ENCODE measurements around the gene ATP8B3. TPM values are rescaled to one million over a fixed set of nuclear protein-coding genes. Genes with fewer than 3 reads are reported as not detected.
A peak's percentile ranks its signal among the peaks of the same experiment; 100 is the strongest.

Gene ATP8B3
- total and polyA plus RNA-seq, 9 of the 15 experiments (the other 6 are each of a cell fraction or from before 2014, with no cell fraction given), result 1.2 to 12.3 (median 3.8) TPM

DNA sequence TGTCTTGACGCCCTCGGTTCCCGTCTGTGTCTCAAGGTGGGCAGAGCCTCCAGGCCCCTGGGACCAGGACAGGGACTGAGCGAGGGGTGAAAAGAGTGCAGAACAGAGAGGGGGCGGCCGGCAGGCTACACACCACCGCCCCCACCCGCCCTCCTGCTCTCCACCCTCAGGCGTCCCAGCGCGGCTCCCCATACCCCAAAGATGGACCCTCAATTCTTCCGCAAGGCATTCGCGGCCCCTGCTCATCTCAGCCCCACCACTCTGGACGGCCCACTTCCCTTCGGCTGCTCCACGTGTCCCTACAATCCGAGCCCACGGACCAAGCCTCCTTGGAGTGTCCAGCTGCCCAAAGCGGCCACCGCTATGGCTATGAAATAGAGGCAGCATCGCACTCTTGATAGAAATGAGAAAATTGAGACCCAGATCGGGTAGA lies 49.5 kb upstream of the ATP8B3 start (continued):
- TF ChIP-seq, protein P1, sequence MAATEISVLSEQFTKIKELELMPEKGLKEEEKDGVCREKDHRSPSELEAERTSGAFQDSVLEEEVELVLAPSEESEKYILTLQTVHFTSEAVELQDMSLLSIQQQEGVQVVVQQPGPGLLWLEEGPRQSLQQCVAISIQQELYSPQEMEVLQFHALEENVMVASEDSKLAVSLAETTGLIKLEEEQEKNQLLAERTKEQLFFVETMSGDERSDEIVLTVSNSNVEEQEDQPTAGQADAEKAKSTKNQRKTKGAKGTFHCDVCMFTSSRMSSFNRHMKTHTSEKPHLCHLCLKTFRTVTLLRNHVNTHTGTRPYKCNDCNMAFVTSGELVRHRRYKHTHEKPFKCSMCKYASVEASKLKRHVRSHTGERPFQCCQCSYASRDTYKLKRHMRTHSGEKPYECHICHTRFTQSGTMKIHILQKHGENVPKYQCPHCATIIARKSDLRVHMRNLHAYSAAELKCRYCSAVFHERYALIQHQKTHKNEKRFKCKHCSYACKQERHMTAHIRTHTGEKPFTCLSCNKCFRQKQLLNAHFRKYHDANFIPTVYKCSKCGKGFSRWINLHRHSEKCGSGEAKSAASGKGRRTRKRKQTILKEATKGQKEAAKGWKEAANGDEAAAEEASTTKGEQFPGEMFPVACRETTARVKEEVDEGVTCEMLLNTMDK (IDR thresholded peaks at IDR 0.05; ENCODE audit: borderline replicate concordance, insufficient read depth, low read depth, low read length, poor library complexity, severe bottlenecking), result no peak
- TF ChIP-seq HDGF (IDR thresholded peaks at IDR 0.05), result no peak
- TF ChIP-seq, protein P2, sequence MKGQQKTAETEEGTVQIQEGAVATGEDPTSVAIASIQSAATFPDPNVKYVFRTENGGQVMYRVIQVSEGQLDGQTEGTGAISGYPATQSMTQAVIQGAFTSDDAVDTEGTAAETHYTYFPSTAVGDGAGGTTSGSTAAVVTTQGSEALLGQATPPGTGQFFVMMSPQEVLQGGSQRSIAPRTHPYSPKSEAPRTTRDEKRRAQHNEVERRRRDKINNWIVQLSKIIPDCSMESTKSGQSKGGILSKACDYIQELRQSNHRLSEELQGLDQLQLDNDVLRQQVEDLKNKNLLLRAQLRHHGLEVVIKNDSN (CRISPR knock-in tag; IDR thresholded peaks at IDR 0.05), result peak; percentile 60
- TF ChIP-seq POLR2G (IDR thresholded peaks at IDR 0.05; ENCODE audit: low read depth, low read length), result no peak; the same call in none of the 2 replicates
- peak; percentile 30 for TF ChIP-seq KDM5B (IDR thresholded peaks at IDR 0.05; ENCODE audit: insufficient replicate concordance, low read depth, low read length)
- peak; percentile 40; the same call in 1 of the 2 replicates for TF ChIP-seq ZBTB7A (IDR thresholded peaks at IDR 0.05; ENCODE audit: borderline replicate concordance, control insufficient read depth, low read depth, low read length)
- TF ChIP-seq, protein P3, sequence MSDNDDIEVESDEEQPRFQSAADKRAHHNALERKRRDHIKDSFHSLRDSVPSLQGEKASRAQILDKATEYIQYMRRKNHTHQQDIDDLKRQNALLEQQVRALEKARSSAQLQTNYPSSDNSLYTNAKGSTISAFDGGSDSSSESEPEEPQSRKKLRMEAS (CRISPR knock-in tag; IDR thresholded peaks at IDR 0.05), result peak; percentile 53; the same call in 1 of the 2 replicates
